IMR-90 (cell line): Measurements from ENCODE around the gene ADARB2. TPM values are rescaled to one million over a fixed set of nuclear protein-coding genes. Genes with fewer than 3 reads are reported as not detected.

Source experiments
- ATAC-seq: fragments of 200-7000 bp; cut with Tn5 transposase; 2 replicates; pipeline ENCODE4 v1.9.1; 2020; ENCODE audit warnings: low read depth, mild to moderate bottlenecking, moderate library complexity
- BruUV-seq: library from RNA; stranded (reverse); fragments of 400-500 nt; replicated peaks from 2 replicates; lab custom pipeline; 2021; lab: Mats Ljungman, UMichigan
- CTCF ChIA-PET: fragments of 300-600 bp; formaldehyde crosslinking; extraction: SDS; loops from one replicate; lab custom pipeline; 2021; ENCODE audit warnings: antibody characterized with exemption; lab: Yijun Ruan, JAX
- POLR2A ChIA-PET: fragments of 300-600 bp; sonication (Branson Sonifier 250); formaldehyde crosslinking; loops from one replicate; lab custom pipeline; 2022; ENCODE audit warnings: antibody characterized with exemption; ENCODE audit not compliant: unreplicated experiment; lab: Charles Lee
- DNase-seq: peaks from one replicate; pipeline ENCODE4 v3.0.0; 2013
- H2AFZ ChIP-seq: replicated peaks from 2 replicates; pipeline ENCODE3; 2013; ENCODE audit warnings: low read length, mild to moderate bottlenecking; ENCODE audit not compliant: poor library complexity
- H2AK5ac ChIP-seq: 2 replicates; pipeline ENCODE4 v1.6.1; 2013; ENCODE audit warnings: low read depth, low read length, inconsistent platforms
- H2AK9ac ChIP-seq: replicated peaks from 2 replicates; pipeline ENCODE3; 2013; ENCODE audit warnings: mild to moderate bottlenecking, low read depth, low read length, moderate library complexity; ENCODE audit not compliant: poor library complexity
- H2BK120ac ChIP-seq: 2 replicates; pipeline ENCODE4 v1.6.1; 2013; ENCODE audit warnings: low read depth, low read length, inconsistent platforms
- H2BK15ac ChIP-seq: 3 replicates; pipeline ENCODE4 v1.6.1; 2013; ENCODE audit warnings: low read depth, low read length, inconsistent platforms
- H2BK20ac ChIP-seq: 2 replicates; pipeline ENCODE4 v1.6.1; 2013; ENCODE audit warnings: low read depth, mild to moderate bottlenecking, inconsistent platforms, low read length, moderate library complexity
- H2BK5ac ChIP-seq: 2 replicates; pipeline ENCODE4 v1.6.1; 2013; ENCODE audit warnings: mild to moderate bottlenecking, low read depth, low read length, inconsistent platforms; ENCODE audit not compliant: poor library complexity, severe bottlenecking
- H3K14ac ChIP-seq: replicated peaks from 2 replicates; pipeline ENCODE4 v1.6.1; 2013; ENCODE audit warnings: low read depth, low read length, inconsistent platforms
- H3K18ac ChIP-seq: 2 replicates; pipeline ENCODE4 v1.6.1; 2013; ENCODE audit warnings: low read depth, low read length, control low read depth
- H3K23ac ChIP-seq: 2 replicates; pipeline ENCODE4 v1.6.1; 2013; ENCODE audit warnings: low read depth, low read length, inconsistent platforms
- H3K27ac ChIP-seq: 2 replicates; pipeline ENCODE4 v1.5.1; 2013; ENCODE audit warnings: mild to moderate bottlenecking, control low read depth, low read length; ENCODE audit not compliant: insufficient read depth
- H3K27me3 ChIP-seq: 2 replicates; pipeline ENCODE4 v1.6.1; 2013; ENCODE audit warnings: low read length; ENCODE audit not compliant: control insufficient read depth, insufficient read depth
- H3K36me3 ChIP-seq: 2 replicates; pipeline ENCODE4 v1.6.1; 2013; ENCODE audit warnings: low read length, mixed read lengths; ENCODE audit not compliant: control insufficient read depth, insufficient read depth
- H3K4ac ChIP-seq: 2 replicates; pipeline ENCODE4 v1.6.1; 2013; ENCODE audit warnings: low read depth, low read length, inconsistent platforms
- H3K4me1 ChIP-seq: 2 replicates; pipeline ENCODE4 v1.6.1; 2013; ENCODE audit warnings: low read length, mixed read lengths; ENCODE audit not compliant: control insufficient read depth, insufficient read depth
- H3K4me2 ChIP-seq: 2 replicates; pipeline ENCODE4 v1.6.1; 2013; ENCODE audit warnings: low read depth, mild to moderate bottlenecking, control low read depth, low read length, moderate library complexity
- H3K4me3 ChIP-seq: 2 replicates; pipeline ENCODE4 v1.5.1; 2013; ENCODE audit warnings: low read depth, mild to moderate bottlenecking, control low read depth, low read length, moderate library complexity; ENCODE audit not compliant: insufficient read depth
- H3K56ac ChIP-seq: 2 replicates; pipeline ENCODE4 v1.6.1; 2013; ENCODE audit warnings: low read length, inconsistent platforms; ENCODE audit not compliant: insufficient read depth; ENCODE audit errors: extremely low read depth
- H3K79me1 ChIP-seq, 2 experiments: 2 replicates each; pipeline ENCODE4 v1.6.1; 2013; ENCODE audit warnings: low read length in 2 of 2, inconsistent platforms in 1 of 2, low read depth in 1 of 2
- H3K9ac ChIP-seq: 2 replicates; pipeline ENCODE4 v1.6.1; 2013; ENCODE audit warnings: low read depth, low read length, control low read depth
- H3K9me1 ChIP-seq: 2 replicates; pipeline ENCODE4 v1.6.1; 2013; ENCODE audit warnings: low read length, inconsistent platforms; ENCODE audit not compliant: insufficient read depth
- H3K9me3 ChIP-seq: 2 replicates; pipeline ENCODE4 v1.6.1; 2013; ENCODE audit warnings: low read length; ENCODE audit not compliant: control insufficient read depth, insufficient read depth
- H4K20me1 ChIP-seq: 2 replicates; pipeline ENCODE4 v1.6.1; 2013; ENCODE audit warnings: low read length, inconsistent platforms; ENCODE audit not compliant: insufficient read depth
- H4K5ac ChIP-seq: 2 replicates; pipeline ENCODE4 v1.6.1; 2013; ENCODE audit warnings: mild to moderate bottlenecking, low read depth, low read length, control low read depth
- H4K8ac ChIP-seq, 2 experiments: 2 replicates each; pipeline ENCODE4 v1.6.1; 2013; ENCODE audit warnings: low read depth in 2 of 2, low read length in 2 of 2, control low read depth in 1 of 2, inconsistent platforms in 1 of 2
- H4K91ac ChIP-seq: 2 replicates; pipeline ENCODE4 v1.6.1; 2013; ENCODE audit warnings: low read depth, low read length, inconsistent platforms; ENCODE audit not compliant: insufficient read depth
- BHLHE40 ChIP-seq: fragments of 150-350 bp; IDR thresholded peaks from 2 replicates; pipeline ENCODE4 v1.6.1; 2016; ENCODE audit warnings: mild to moderate bottlenecking, low read depth, low read length
- CEBPB ChIP-seq: IDR thresholded peaks from 2 replicates; pipeline ENCODE4 v1.6.1; 2012; ENCODE audit warnings: low read depth, low read length, improper control_type of control experiment
- CHD1 ChIP-seq: IDR thresholded peaks from 2 replicates; pipeline ENCODE4 v1.6.1; 2012; ENCODE audit warnings: low read depth, low read length, improper control_type of control experiment
- MAZ ChIP-seq: IDR thresholded peaks from 2 replicates; pipeline ENCODE4 v1.6.1; 2012; ENCODE audit warnings: low read depth, mild to moderate bottlenecking, low read length, improper control_type of control experiment, moderate library complexity, borderline replicate concordance
- MXI1 ChIP-seq: IDR thresholded peaks from 2 replicates; pipeline ENCODE4 v1.6.1; 2012; ENCODE audit warnings: low read depth, mild to moderate bottlenecking, low read length, moderate library complexity, borderline replicate concordance
- NFE2L2 ChIP-seq: fragments of 150-350 bp; IDR thresholded peaks from 2 replicates; pipeline ENCODE4 v1.6.1; 2016; ENCODE audit warnings: low read depth, mild to moderate bottlenecking, low read length
- RFX5 ChIP-seq: IDR thresholded peaks from 2 replicates; pipeline ENCODE4 v1.8.0; 2012; ENCODE audit warnings: low read depth, mild to moderate bottlenecking, low read length, moderate library complexity
- SMC3 ChIP-seq: fragments of 150-350 bp; IDR thresholded peaks from 2 replicates; pipeline ENCODE4 v1.6.1; 2016; ENCODE audit warnings: low read depth, mild to moderate bottlenecking, antibody characterized with exemption, low read length, moderate library complexity
- WGBS, 2 experiments: methylation state at CpG; one replicate each; pipeline versions ENCODE4 v1.1.5 to v1.1.7; 2013; ENCODE audit warnings: missing lambda C conversion rate in 2 of 2; ENCODE audit not compliant: insufficient read length in 1 of 2; ENCODE audit errors: extremely low coverage in 2 of 2; 5-methylcytosine and 5-hydroxymethylcytosine counted together
- dilution Hi-C: fragments of 300-500 bp; cut with HindIII; formaldehyde crosslinking; loops from one replicate; pipeline ENCODE4 v1.14.3; 2018; ENCODE audit warnings: low sequenced_read_pairs; ENCODE audit not compliant: unreplicated experiment
- in situ Hi-C: fragments of 300-500 bp; cut with MboI; formaldehyde crosslinking; loops from 3 replicates; pipeline ENCODE4 v1.14.3; 2019; ENCODE audit warnings: low sequenced_read_pairs, inconsistent platforms, mixed read lengths
- intact Hi-C: fragments of 100-400 bp; cut with micrococcal nuclease; formaldehyde crosslinking; loops from 2 replicates; pipeline ENCODE4 v1.10.0; 2022
- polyA plus RNA-seq, 3 experiments: library from polyadenylated mRNA; depleted of rRNA; stranded (reverse); fragments of >200 nt; gene quantifications; 2 replicates each; pipeline ENCODE4 v1.2.3, GENCODE V29; 2012; ENCODE audit warnings: low replicate concordance in 1 of 3
- total RNA-seq: library from RNA; depleted of rRNA; stranded (reverse); fragments of >200 nt; gene quantifications from 2 replicates; pipeline ENCODE4 v1.2.3, GENCODE V29; 2012
- TF ChIP-seq, protein P1 (sequence below): fragments of 150-350 bp; IDR thresholded peaks from 2 replicates; pipeline ENCODE4 v1.6.1; 2016; ENCODE audit warnings: low read depth, mild to moderate bottlenecking, low read length, moderate library complexity, borderline replicate concordance
- TF ChIP-seq, protein P2 (sequence below): fragments of 150-350 bp; IDR thresholded peaks from 2 replicates; pipeline ENCODE4 v1.6.1; 2017; ENCODE audit warnings: mild to moderate bottlenecking, antibody characterized with exemption, low read length, low read depth
- TF ChIP-seq, protein P3 (sequence below): conservative IDR thresholded peaks from 2 replicates; pipeline ENCODE4 v1.5.1; 2012; ENCODE audit warnings: mild to moderate bottlenecking, low read depth, low read length, improper control_type of control experiment

ADARB2 gene
- total and polyA plus RNA-seq, 2 of the 4 experiments (the other 2 are of a cell fraction), result not detected

DNA sequence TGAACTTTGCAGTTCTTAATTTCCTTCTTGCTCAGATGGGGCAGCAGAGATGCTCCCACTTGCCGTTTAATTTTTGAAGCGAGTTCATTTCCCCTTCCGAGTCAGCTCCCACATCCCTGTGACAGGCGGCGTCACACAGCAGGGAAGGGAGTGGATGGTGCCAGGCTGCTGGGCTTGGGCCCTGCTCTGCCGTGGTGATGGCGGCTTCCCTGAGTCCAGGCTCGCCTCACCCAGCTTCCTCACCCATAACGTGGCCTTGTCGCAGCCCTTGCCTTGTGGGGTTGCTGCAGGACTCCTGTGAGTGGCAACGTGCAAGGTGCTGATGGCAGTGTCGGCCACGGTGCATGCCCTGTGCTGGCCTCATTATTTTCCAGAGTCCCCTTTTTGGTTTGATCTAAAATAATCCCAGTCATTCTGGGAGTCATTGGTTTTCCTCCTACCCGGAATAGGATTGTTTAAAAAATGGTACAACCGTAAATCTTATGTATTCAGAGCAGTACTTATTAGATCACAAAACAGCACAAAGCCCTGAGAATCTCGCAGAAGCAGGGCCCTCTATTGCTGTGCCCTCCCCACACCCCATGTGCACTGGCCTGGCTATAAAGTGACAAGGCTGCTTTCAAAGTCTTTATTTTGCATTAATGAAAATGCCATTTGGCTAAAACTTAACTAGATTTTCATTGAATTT, 421.1 kb downstream of the ADARB2 start:
- Histone ChIP-seq H3K23ac (no peak overlapping the region), H2BK120ac (no peak overlapping the region), H4K5ac (no peak overlapping the region), H3K27me3 (no peaks in the 10 kb centered on the region), H2BK5ac (no peak overlapping the region), H3K9ac (no peak overlapping the region), H3K27ac (no peak overlapping the region), H4K91ac (no peak overlapping the region), H2AK9ac (no peak overlapping the region), H2AFZ (no peak overlapping the region), H3K79me1 (no peaks in the 10 kb centered on the region), H3K9me1 (no peaks in the 10 kb centered on the region), H3K4me3 (no peak overlapping the region), H3K56ac (no peak overlapping the region), H3K4me2 (no peak overlapping the region), H3K4ac (no peak overlapping the region), H3K9me3 (peaks cover 43% of the 10 kb centered on the region), H4K8ac (no peak overlapping the region), H4K20me1 (no peaks in the 10 kb centered on the region), H2BK20ac (no peak overlapping the region), H2AK5ac (no peak overlapping the region), H3K18ac (no peak overlapping the region), H3K36me3 (no peaks in the 10 kb centered on the region), H3K4me1 (no peaks in the 10 kb centered on the region), H3K14ac (no peak overlapping the region), H2BK15ac (no peak overlapping the region)
- WGBS, 2 experiments, result no CpG with 5 or more reads among the region's 16 CpGs
- CTCF ChIA-PET, result no interaction called here
- no TSS peak for BruUV-seq
- no peak for DNase-seq
- no peak for TF ChIP-seq CEBPB
- no peak for TF ChIP-seq NFE2L2
- TF ChIP-seq, protein P1, sequence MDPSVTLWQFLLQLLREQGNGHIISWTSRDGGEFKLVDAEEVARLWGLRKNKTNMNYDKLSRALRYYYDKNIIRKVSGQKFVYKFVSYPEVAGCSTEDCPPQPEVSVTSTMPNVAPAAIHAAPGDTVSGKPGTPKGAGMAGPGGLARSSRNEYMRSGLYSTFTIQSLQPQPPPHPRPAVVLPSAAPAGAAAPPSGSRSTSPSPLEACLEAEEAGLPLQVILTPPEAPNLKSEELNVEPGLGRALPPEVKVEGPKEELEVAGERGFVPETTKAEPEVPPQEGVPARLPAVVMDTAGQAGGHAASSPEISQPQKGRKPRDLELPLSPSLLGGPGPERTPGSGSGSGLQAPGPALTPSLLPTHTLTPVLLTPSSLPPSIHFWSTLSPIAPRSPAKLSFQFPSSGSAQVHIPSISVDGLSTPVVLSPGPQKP, result no peak
- TF ChIP-seq MXI1, result no peak
- no peak for TF ChIP-seq RFX5
- no peak for TF ChIP-seq CHD1
- TF ChIP-seq, protein P2, sequence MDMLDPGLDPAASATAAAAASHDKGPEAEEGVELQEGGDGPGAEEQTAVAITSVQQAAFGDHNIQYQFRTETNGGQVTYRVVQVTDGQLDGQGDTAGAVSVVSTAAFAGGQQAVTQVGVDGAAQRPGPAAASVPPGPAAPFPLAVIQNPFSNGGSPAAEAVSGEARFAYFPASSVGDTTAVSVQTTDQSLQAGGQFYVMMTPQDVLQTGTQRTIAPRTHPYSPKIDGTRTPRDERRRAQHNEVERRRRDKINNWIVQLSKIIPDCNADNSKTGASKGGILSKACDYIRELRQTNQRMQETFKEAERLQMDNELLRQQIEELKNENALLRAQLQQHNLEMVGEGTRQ, result no peak
- no peak for TF ChIP-seq SMC3
- TF ChIP-seq, protein P3, sequence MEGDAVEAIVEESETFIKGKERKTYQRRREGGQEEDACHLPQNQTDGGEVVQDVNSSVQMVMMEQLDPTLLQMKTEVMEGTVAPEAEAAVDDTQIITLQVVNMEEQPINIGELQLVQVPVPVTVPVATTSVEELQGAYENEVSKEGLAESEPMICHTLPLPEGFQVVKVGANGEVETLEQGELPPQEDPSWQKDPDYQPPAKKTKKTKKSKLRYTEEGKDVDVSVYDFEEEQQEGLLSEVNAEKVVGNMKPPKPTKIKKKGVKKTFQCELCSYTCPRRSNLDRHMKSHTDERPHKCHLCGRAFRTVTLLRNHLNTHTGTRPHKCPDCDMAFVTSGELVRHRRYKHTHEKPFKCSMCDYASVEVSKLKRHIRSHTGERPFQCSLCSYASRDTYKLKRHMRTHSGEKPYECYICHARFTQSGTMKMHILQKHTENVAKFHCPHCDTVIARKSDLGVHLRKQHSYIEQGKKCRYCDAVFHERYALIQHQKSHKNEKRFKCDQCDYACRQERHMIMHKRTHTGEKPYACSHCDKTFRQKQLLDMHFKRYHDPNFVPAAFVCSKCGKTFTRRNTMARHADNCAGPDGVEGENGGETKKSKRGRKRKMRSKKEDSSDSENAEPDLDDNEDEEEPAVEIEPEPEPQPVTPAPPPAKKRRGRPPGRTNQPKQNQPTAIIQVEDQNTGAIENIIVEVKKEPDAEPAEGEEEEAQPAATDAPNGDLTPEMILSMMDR, result no peak
- no peak for TF ChIP-seq BHLHE40
- TF ChIP-seq MAZ, result no peak
- in situ Hi-C loops (no loop called here), dilution Hi-C loops (no loop called here), intact Hi-C loops (no loop called here)
- POLR2A ChIA-PET, result no interaction called here
- ATAC-seq, result no peak
